ENCODE results near the gene SLAMF6. TPM values are rescaled to one million over a fixed set of nuclear protein-coding genes. Genes with fewer than 3 reads are reported as not detected.

SLAMF6 gene
- total RNA-seq, 1 experiment from 2014 or later = not detected

DNA sequence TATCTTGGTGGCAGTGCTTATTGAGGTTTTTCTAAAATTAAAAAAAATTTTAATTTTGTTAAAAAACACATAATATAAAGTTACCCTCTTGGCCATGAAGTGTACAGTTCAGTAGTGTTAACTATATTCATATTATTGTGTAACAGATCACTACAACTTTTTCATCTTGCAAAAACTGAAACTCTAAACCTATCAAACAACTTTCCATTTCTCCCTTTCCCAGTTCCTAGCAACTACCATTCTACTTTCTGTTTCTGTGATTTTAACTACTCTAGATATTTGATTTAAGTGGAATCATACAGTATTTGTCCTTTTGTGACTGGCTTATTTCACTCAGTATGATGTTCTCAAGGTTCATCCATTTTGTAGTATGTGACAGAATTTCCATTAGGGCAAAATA lies 55.5 kb downstream of the SLAMF6 start:
- no peak for DNase-seq (ENCODE audit: low read depth)

DNA sequence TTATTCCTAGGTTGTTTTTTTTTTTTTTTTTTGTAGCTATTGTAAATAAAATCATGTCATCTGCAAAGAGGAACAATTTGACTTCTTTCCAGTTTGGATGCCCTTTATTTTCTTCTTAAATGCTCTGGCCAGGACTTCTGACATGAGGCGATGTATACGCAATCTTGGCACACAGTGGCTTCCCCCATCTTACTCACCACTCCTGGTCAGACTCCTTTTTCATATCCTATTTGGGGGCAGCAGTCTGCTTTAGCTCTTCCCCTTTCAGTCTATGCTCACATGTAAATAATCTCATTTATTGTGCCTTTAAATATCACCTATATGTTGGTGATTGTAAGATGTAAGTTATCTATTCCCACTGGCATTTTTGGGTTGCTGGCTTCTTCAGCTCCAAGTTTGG lies 56.1 kb downstream of the SLAMF6 start:
- no peak for DNase-seq (ENCODE audit: low read depth)

DNA sequence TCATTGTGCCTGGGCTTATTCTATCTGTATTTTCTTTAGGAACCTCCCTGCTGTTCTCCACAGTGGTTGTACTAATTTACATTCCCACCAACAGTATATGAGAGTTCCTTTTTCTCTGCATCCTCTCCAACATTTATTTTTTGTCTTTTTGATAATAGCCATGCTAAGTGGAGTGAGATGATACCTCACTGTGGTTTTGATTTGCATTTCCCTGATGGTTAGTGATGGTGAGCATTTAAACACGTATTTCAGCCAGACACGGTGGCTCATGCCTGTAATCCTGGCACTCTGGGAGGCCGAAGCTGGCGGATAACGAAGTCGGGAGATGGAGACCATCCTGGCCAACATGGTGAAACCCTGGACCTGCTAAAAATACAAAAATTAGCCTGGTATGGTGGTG lies 57.9 kb downstream of the SLAMF6 start:
- DNase-seq (ENCODE audit: low read depth) = no peak

DNA sequence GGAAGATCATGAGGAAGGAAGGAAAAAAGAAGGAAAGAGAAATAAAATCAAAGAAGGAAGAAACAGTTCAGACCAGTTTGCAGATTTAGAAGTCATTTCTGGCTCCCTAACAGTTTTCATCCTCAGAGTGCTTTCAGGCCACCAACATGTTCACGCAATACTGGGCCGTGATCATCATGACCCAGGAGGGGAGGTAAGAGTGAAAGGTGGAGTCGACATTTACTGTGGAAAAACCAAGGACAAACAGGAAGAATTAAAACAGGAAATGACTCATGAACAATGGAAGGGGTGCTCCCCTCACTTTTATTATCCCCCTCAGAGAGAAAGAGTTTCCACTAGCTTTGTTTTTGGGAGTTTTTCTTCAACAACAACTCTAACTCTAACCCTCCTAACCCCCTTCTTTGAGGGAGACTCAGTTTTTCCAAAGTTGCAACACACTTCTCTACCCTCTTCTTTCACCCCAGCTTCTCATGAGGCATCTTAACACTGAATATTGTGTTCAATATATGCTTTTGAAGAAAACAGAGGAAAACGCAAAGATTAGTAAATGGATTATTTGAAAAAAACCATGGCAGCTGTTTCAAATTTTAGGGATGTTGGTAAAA lies 62.3 kb downstream of the SLAMF6 start:
- DNase-seq (ENCODE audit: low read depth) = no peak

DNA sequence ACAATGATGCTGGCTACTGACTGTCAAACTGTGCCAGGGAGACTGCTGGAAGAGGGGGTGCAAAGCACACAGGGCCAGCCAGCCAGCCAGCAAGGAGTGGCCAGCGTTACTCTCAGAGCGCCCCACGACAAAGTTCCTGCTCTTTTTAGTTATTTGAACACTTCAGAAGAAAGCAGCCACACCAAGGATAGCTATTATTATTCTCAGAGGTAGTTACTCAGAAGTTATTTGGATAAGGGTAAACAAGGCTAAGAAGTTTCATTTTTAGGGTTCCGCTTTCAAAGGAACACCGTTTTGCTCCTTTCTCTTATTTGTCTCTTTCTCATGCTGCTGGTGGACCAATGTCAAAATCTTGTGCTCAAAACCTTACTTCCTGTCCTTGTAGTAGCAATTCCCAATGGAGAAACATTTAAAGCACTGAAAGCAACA lies 62.8 kb downstream of the SLAMF6 start:
- no peak for DNase-seq (ENCODE audit: low read depth)

DNA sequence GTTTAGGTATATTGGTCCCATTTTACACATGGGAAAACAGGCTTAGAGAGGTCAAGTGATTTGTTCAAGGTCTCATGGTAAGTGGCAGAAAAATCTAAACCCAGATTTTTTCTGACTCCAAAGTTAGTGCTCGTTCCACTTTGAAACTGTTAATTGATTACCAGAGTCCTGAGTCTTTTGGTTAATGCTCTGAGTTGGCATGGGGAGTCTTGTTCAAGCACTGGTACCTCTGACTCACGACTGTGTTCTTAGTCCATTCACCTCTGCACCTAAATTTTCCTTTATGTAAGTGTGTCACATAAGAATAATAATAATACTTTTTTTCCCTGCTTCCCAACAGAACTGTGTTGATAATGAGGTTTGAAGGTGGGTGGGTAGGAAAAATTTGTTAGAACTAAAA lies 63.4 kb downstream of the SLAMF6 start:
- DNase-seq (ENCODE audit: low read depth) = no peak

DNA sequence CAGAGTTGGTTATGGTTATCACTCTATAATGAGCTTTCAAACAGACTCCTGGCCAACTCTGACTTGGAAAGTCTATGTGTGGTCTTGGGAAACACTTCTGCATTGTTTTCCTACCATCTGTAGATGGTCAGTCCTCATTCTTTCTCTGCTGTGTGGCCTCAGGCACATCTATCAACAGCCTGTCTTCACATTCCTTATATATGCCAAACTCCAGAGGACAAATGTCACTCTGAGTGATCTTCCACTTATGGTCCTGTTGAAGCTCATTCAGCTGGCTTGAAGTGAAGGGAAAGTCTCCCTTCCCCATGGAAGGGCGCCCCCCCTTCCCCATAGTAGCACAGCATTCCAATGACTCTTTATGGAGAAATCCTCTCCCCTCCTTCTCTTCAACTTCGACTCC lies 64.0 kb downstream of the SLAMF6 start:
- no peak for DNase-seq (ENCODE audit: low read depth)

DNA sequence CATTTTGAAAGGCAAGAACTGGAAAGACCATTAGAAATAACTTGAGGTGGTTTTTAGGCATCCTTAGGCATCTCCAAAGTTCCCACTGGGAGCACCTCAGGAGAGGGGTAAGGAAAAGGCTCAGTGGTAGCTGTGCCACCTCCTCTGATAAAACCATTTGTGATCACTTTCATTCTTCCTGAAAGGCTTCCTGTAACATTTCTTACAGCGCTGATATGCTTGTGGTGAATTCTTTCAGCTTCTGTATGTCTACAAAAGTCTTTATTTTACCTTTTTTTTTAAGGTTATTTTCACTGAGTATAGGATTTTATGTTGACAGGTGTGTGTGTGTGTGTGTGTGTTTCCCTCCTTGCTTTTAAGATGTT lies 67.9 kb downstream of the SLAMF6 start:
- DNase-seq (ENCODE audit: low read depth) = no peak

DNA sequence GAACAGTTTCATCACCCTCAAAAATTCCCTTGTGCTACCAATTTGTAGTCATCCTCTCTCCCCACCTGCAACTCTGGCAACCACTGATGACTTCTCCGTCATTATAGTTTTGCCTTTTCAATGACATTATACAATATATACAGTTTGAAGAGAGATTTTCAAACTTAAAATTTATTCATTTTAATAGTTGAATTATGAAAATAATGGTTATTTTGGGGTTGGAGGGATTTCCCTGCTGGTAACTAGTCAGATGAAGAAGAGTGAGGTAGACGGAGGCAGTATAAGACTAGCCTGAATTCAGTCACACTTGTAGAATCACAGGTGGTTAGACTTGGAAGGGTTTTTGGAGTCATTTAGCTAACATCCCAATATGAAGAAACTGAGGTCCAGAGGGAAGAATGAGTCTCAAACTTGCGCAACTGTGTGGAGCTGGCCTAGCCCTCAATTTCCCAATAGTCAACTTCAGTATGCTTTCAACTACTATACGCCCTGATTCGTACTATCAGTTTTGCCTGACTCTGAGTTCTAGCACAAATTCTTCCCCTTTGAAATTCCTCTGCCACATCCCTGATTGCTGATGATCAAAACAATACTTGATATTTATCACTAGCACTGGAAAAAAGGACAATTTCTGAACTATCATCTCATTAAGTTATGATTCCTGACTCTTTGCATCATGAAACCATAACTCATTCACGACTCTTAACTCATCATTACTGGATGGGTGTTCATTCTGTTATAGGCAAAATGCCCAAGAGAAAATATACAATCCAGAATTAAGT lies 68.5 kb downstream of the SLAMF6 start:
- DNase-seq (ENCODE audit: low read depth) = no peak

DNA sequence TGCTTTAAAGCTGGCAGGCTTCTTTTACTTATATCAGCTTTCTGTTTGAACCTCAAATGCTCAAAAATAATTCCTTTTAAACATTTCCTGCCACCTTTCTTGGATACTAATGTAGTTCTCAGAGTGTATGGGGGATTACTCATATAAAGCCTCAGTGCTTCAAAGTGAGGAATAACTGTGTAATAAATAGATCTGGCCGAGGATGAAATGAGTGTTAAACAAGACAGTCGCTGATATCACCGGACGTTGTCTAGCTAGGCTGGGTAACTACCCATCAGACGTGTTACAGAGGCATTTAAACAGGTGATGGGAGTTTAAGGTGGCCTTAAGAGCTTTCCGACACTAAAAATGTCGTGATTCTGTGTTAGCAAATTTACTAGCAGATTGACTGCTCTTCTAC lies 69.6 kb downstream of the SLAMF6 start:
- DNase-seq (ENCODE audit: low read depth) = no peak

DNA sequence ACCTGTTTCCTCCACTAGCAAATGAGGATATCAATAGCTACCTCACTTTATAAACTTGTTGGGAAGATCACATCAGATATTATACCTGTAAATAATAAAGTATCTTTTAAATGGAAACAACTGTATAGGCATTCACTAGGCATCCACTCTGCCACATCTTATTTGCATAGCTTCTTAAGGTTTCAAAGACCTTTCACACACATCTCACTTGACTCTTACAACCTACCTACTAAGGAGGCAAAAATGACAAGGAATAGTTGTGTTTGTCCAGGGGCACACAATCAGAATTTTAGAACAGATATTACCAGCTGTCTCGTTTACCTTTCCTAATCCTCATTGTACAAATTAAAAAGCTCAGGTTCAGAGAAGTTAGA lies 71.2 kb downstream of the SLAMF6 start:
- no peak for DNase-seq (ENCODE audit: low read depth)

DNA sequence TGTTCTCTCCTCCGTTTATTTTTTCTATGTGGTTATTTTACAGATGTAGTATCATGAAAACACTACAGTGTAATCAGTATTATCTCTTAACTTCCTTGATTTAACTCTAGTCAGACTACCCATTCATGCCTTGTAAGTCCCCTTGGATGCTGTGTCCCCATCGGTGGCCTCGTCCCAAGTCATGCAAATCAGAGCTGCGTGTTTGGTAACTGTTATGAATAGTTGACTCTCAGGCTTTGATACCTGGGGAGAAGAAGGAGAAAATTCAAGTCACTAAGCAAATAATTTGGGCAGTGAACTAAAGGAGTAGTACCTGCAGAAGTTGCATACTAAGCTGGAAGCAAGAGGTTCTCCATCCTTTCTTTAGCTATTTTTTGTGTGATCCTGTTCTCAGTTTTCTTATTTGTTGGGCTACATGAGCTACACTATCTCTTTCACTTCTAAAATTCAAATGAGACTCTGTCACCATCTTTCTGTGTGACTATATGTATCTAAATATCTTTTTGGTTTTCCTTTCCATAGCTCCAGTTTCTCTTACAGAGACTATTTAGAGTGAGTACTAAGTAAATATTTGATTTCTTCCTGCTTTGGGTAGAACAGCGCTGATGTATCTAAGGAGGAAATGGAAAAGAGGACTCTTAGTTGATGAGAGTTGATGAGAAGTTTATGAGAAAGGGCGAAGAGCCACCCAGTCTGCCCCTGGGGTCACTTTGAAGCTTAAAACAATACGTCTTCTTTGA lies 71.8 kb downstream of the SLAMF6 start:
- DNase-seq (ENCODE audit: low read depth) = no peak

DNA sequence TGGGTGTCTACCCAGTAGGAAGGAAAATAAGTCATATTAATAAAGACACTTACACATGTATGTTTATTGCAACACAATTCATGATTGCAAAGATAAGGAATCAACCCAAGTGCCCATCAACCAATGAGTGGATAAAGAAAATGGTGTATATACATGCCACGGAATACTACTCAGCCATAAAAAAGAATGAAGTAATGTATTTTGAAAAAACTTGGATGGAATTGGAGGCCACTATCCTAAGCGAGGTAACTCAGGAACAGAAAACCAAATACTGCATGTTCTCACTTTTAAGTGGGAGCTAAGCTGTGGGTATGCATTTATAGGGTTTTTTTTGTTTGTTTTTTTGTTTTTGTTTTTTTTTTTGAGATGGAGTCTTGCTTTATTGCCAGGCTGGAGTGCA lies 73.6 kb downstream of the SLAMF6 start:
- DNase-seq (ENCODE audit: low read depth) = no peak

DNA sequence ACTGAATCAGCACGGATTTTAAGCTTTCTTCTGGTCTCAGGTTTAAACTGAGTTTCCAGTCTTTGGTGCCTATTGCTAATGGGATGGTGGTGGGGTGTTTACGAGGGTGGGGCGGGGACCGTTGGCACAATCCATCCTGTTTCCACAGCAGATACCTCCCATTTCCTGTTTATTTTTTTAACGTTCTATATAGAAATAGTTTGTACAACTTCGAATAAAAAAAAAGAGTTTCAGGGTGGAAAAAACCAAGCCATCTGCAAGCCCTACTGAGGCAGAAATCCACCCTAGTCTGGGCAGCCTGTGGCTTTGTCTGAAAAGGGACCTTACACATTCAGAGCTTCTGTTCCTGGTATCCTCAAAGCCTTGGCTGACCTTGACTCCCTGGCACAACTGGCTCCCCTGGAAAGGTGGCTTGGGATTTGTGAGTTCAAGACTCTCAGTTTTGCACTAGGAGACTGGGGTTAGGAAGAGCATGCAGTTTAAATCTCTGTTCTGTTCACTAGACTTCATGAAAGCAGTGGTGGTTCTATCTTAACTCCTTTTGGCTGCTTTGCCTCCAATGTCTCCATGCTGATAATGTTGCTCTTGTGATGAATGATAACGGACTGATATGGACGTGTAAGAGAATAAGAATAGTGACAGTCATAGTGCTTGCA lies 76.0 kb downstream of the SLAMF6 start:
- DNase-seq (ENCODE audit: low read depth) = no peak

DNA sequence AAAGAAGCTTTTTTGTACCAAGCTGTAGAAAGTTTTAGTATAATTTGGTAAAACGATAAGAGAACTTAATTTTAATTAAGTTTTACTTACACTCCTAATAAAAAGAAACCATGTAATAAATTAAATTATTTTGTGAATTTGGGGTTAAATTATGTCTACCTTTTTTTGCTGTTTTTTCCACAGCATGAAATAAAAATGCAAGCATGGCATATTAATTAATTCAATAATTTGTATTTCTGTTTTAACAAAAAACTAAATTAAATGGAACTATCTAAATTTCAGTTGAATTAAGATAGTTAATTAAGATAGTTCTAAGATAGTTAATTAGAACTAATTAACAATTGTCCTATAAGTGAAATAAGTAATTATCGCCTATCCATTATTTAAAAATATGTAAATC lies 83.3 kb downstream of the SLAMF6 start:
- DNase-seq (ENCODE audit: low read depth) = no peak

DNA sequence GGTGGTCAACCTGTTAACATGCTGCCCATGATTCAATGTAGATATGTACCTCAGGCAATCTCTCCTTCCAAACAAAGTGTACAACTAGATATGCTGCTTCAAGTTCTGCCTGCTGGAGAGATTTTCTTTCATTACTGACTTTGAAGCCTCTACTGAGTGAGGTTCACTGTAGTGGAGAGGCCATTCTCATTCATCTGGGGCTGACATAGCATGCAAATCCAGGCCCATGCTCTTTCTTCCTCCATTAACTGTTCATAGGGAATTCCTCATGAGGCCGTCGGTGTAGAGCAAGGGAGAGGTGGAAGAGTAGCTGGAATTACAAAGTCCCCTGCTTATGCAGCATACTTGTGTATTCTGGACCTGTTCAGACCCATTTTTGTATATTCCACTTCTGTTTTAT lies 84.1 kb downstream of the SLAMF6 start:
- no peak for DNase-seq (ENCODE audit: low read depth)

DNA sequence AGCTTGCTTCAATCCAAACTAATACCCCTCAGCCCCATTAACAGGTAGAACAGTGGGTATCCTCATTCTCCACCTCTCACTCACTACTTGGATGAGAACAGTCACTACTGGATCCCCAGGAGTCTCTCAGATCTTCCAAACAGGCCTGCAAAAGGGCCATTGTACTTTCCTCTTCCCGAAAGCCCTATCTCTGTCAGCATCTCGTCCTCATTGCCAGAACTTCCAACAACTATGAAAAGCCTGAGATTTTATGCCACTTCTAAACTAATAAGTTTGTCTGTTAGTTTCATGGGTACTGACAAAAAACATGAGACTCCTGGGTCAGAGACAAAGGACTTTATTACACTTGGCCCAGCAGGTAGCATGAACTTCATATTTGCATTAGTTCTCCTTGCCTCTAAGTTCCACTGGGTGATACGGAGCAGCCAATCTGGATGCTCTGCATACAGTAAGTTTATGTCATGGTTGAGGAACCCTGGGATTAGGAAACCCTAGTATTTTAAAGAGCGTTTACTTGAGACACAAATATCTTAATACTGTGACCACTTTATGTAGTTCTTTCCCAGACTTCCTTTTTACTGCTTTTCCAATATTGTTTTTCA lies 84.6 kb downstream of the SLAMF6 start:
- DNase-seq (ENCODE audit: low read depth) = no peak

DNA sequence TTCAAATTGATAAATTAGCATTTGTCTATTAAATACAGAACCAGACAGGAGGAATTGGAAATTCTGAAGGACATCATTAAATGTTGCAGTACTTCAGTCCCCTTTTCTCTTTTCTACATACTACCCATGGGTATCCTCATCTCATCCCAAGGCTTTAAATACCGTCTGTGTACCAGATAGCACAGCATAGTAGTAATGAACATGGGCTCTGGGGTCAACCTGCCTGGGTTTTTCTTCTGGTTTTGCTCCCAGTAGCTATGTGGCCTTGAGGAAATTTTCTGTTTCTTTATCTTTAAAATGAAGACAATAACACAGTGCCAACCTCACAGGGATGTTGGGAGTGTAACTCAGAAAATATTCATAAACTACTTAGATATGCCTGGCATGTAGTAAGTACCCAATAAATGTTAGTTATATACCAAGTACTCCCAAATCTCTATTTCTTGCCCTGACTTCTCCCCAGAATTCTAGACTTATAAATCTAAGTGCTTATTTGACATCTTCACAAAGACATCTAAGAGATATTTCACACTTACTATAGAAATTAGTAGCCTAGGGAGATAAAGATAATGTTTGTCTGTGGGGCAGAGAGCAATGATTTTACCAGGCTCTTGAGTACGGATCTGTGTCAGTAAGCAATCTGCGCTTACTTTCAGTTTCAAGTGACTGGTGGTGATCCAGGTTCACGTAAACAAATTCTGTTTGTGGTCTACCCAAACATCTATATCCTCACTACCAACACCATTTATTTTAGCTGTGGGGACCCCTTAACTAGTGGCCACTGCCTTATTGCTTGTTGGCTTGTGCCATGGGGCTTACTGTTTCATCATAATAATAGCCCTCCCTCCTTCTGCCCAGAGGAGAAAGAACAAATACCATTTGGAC lies 85.4 kb downstream of the SLAMF6 start:
- no peak for DNase-seq (ENCODE audit: low read depth)

DNA sequence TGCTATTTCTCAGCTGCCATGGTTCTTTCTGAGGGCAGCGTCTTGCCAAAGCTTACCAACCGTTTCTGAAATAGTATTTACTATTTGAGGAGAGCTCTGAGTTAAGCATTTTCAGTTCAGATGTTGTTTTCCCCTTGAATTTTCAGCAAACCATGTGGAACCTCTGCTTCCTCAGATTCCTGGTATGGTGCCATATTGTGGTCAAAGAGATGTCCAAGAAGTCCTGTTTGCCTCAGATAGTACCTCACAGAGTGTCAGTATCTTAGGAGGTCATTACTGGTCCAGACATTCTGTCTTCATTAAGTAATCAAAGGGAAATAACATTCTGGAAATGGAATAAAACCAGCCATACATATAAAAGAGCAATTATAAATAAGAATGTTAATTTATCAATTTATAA lies 86.1 kb downstream of the SLAMF6 start:
- no peak for DNase-seq (ENCODE audit: low read depth)

All from LHCN-M2 (cell line).